ENCODE results near the gene ARPP19. TPM values are rescaled to one million over a fixed set of nuclear protein-coding genes. Genes with fewer than 3 reads are reported as not detected.

ARPP19 gene
- total and polyA plus RNA-seq, 10 of the 15 experiments (the other 5 are each of a cell fraction or from before 2014, with no cell fraction given): 77.2 to 167 (median 121) TPM

- in situ Hi-C loops (cut with MboI): no loop called here
- no TSS peak for BruUV-seq (replicated peaks)
- ChIA-PET POLR2A (no interaction called here), RAD21 (ENCODE audit: unreplicated experiment) (no interaction called here), CTCF (no interaction called here), SMC1A (ENCODE audit: uncharacterized antibody, unreplicated experiment) (no interaction called here)
- FAIRE-seq (no peak), DNase-seq (ENCODE audit: low read depth, low spot score) (no peak), ATAC-seq (no peak)
- H3K4me2 ChIP-seq (ENCODE audit: control insufficient read depth, insufficient read depth): no peak overlapping the region
- H2AFZ ChIP-seq (ENCODE audit: control insufficient read depth, low read depth, low read length): no peak overlapping the region
- 70% methylated on average over 3 of the region's 3 CpGs for WGBS (ENCODE audit: insufficient coverage, insufficient replicate concordance, low lambda C conversion rate, missing lambda C conversion rate)
- H3K4me3 ChIP-seq: no peak overlapping the region
- no peaks in the 10 kb centered on the region for H3K79me2 ChIP-seq (ENCODE audit: control insufficient read depth, insufficient read depth, low read length)
- no peaks in the 10 kb centered on the region for H3K27me3 ChIP-seq (replicated peaks in 1 of 2; ENCODE audit: control insufficient read depth in 2 of 2, insufficient read depth in 2 of 2, low read length in 1 of 2)
- no peaks in the 10 kb centered on the region for H3K36me3 ChIP-seq (ENCODE audit: control insufficient read depth in 2 of 2, insufficient read depth in 2 of 2, low read length in 1 of 2)
- no peaks in the 10 kb centered on the region for H4K20me1 ChIP-seq (ENCODE audit: control insufficient read depth, insufficient read depth)
- no peak overlapping the region for H3K27ac ChIP-seq (ENCODE audit: control insufficient read depth, insufficient read depth)
- intact Hi-C loops (cut with micrococcal nuclease; ENCODE audit: unreplicated experiment): no loop called here
- H3K9me3 ChIP-seq (replicated peaks; ENCODE audit: control insufficient read depth, insufficient read depth, low read length): peaks cover 5% of the 10 kb centered on the region; the same call in 2 of the 3 replicates
- no peak overlapping the region for H3K9ac ChIP-seq (ENCODE audit: control insufficient read depth, insufficient read depth, low read length)
- TF ChIP-seq CHD1 (IDR thresholded peaks at IDR 0.05; ENCODE audit: low read depth, low read length) (no peak), CBX5 (IDR thresholded peaks at IDR 0.05; ENCODE audit: low read depth) (no peak), SUZ12 (IDR thresholded peaks at IDR 0.05; ENCODE audit: unreplicated experiment) (no peak), REST (IDR thresholded peaks at IDR 0.05; ENCODE audit: low read depth, low read length) (no peak), YBX1 (IDR thresholded peaks at IDR 0.05) (no peak), CEBPZ (IDR thresholded peaks at IDR 0.05; ENCODE audit: low read depth, low read length) (no peak), HDAC2 (IDR thresholded peaks at IDR 0.05) (no peak), NR2C2 (IDR thresholded peaks at IDR 0.05; ENCODE audit: borderline replicate concordance, control insufficient read depth, insufficient read length, low read depth) (no peak), ZNF274 (IDR thresholded peaks at IDR 0.05; ENCODE audit: insufficient read depth, insufficient read length) (no peak), CBX3 (IDR thresholded peaks at IDR 0.05; ENCODE audit: borderline replicate concordance, low read depth) (no peak)
- H3K4me1 ChIP-seq (ENCODE audit: control insufficient read depth, insufficient read depth, low read length): no peaks in the 10 kb centered on the region
Measured at GRCh38 chr15:52540374-52541012, 28.3 kb downstream of the ARPP19 start.

Measured in GM12878 (cell line).